LNCAP (cell line): ENCODE results near the gene MLXIPL.

ENCODE experiments used
- CTCF ChIP-seq: fragments of 450-650 bp; IDR thresholded peaks from 2 replicates; pipeline ENCODE4 v1.5.1; 2017; ENCODE audit warnings: mild to moderate bottlenecking

The MLXIPL gene

GRCh38 chr7:73585196-73585595 lies 39.1 kb downstream of the MLXIPL start:
- TF ChIP-seq CTCF, result no peak

- TF ChIP-seq CTCF, result no peak
Measured at GRCh38 chr7:73582664-73583202, 41.6 kb downstream of the MLXIPL start.

GRCh38 chr7:73578342-73579128 lies 45.8 kb downstream of the MLXIPL start, which contains the start of gene TBL2:
TSS of gene TBL2 (minus strand) at chr7:73578579. CDS start at chr7:73578549, 30 bp downstream.
- no peak for TF ChIP-seq CTCF

- TF ChIP-seq CTCF, result no peak
Measured at GRCh38 chr7:73577627-73578341, 46.5 kb downstream of the MLXIPL start.

- no peak for TF ChIP-seq CTCF
Measured at GRCh38 chr7:73573791-73574190, 50.5 kb downstream of the MLXIPL start.

GRCh38 chr7:73573276-73573675 lies 51.0 kb downstream of the MLXIPL start:
- TF ChIP-seq CTCF, result no peak

GRCh38 chr7:73572767-73573186 lies 51.5 kb downstream of the MLXIPL start:
- no peak for TF ChIP-seq CTCF
